ENCODE results near the gene TSC22D1.

DNA sequence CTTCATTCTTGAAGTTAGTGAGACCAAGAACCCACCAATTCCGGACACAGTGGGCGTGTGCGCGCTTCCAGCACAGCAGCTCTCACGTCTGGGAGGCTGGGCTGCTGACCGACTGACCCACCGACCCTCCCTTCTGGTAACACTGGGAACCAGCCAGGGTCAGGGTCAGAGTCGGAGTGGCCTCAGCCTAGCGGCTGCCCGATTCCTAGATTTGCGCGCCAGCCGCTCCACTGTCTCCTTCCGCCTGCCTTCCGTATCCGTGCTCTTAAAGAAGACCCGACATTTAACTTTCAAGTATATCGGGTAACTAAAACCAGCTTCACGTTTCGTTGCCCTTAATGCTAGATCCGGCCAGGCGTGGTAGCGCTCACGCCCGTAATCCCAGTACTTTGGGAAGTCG, 161.4 kb downstream of the TSC22D1 start:
- TF ChIP-seq, protein P1, sequence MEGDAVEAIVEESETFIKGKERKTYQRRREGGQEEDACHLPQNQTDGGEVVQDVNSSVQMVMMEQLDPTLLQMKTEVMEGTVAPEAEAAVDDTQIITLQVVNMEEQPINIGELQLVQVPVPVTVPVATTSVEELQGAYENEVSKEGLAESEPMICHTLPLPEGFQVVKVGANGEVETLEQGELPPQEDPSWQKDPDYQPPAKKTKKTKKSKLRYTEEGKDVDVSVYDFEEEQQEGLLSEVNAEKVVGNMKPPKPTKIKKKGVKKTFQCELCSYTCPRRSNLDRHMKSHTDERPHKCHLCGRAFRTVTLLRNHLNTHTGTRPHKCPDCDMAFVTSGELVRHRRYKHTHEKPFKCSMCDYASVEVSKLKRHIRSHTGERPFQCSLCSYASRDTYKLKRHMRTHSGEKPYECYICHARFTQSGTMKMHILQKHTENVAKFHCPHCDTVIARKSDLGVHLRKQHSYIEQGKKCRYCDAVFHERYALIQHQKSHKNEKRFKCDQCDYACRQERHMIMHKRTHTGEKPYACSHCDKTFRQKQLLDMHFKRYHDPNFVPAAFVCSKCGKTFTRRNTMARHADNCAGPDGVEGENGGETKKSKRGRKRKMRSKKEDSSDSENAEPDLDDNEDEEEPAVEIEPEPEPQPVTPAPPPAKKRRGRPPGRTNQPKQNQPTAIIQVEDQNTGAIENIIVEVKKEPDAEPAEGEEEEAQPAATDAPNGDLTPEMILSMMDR (IDR thresholded peaks at IDR 0.05): no peak
- TF ChIP-seq EP300 (IDR thresholded peaks at IDR 0.05) (no peak), POLR2AphosphoS5 (IDR thresholded peaks at IDR 0.05) (no peak)
